DOHH2 (cell line): ENCODE measurements around the gene C16orf96.

Experiments used
- H3F3A ChIP-seq: fragments of 200-600 bp; sonication (generic), shearing (Covaris generic); 2 replicates; pipeline ENCODE4 v1.6.0; 2016; ENCODE audit warnings: antibody characterized with exemption, mild to moderate bottlenecking; ENCODE audit not compliant: control insufficient read depth, insufficient read depth
- H3K27ac ChIP-seq: fragments of 200-600 bp; sonication (generic); 2 replicates; pipeline ENCODE4 v1.5.1; 2014; ENCODE audit warnings: low read depth, mild to moderate bottlenecking, low read length, moderate library complexity
- H3K27me3 ChIP-seq: fragments of 200-600 bp; sonication (generic); 2 replicates; pipeline ENCODE4 v1.6.1; 2014; ENCODE audit warnings: mild to moderate bottlenecking, low read length, mixed read lengths; ENCODE audit not compliant: control insufficient read depth
- H3K36me3 ChIP-seq: fragments of 200-600 bp; sonication (generic); 2 replicates; pipeline ENCODE4 v1.6.1; 2014; ENCODE audit warnings: mild to moderate bottlenecking, low read length, moderate library complexity, mixed read lengths; ENCODE audit not compliant: control insufficient read depth
- H3K4me1 ChIP-seq: fragments of 200-600 bp; sonication (generic); 2 replicates; pipeline ENCODE4 v1.6.1; 2014; ENCODE audit warnings: mild to moderate bottlenecking, low read length, mixed read lengths; ENCODE audit not compliant: control insufficient read depth
- H3K4me2 ChIP-seq: fragments of 200-600 bp; sonication (generic); 2 replicates; pipeline ENCODE4 v1.6.0; 2014; ENCODE audit warnings: mild to moderate bottlenecking, low read length, moderate library complexity
- H3K4me3 ChIP-seq: fragments of 200-600 bp; sonication (generic); 2 replicates; pipeline ENCODE4 v1.5.1; 2014; ENCODE audit warnings: mild to moderate bottlenecking, low read length, mixed read lengths
- H3K79me2 ChIP-seq: fragments of 200-600 bp; sonication (generic); 2 replicates; pipeline ENCODE4 v1.6.1; 2014; ENCODE audit warnings: mild to moderate bottlenecking, low read length, mixed read lengths; ENCODE audit not compliant: control insufficient read depth
- H3K9me2 ChIP-seq: fragments of 200-600 bp; sonication (generic); replicated peaks from 2 replicates; pipeline ENCODE4 v1.6.1; 2014; ENCODE audit warnings: mild to moderate bottlenecking, low read length, mixed read lengths; ENCODE audit not compliant: control insufficient read depth
- H3K9me3 ChIP-seq: fragments of 200-600 bp; sonication (generic); 2 replicates; pipeline ENCODE4 v1.6.1; 2014; ENCODE audit warnings: antibody characterized with exemption, low read length, mixed read lengths; ENCODE audit not compliant: control insufficient read depth, insufficient read depth
- H4K20me1 ChIP-seq: fragments of 200-600 bp; sonication (generic); 2 replicates; pipeline ENCODE4 v1.6.0; 2014; ENCODE audit warnings: low read depth, mild to moderate bottlenecking, antibody characterized with exemption, low read length, moderate library complexity; ENCODE audit not compliant: control insufficient read depth, insufficient read depth
- CTCF ChIP-seq: fragments of 200-600 bp; sonication (generic); IDR thresholded peaks from one replicate; pipeline ENCODE4 v1.5.1; 2014; ENCODE audit warnings: antibody characterized with exemption, mild to moderate bottlenecking, low read depth, low read length; ENCODE audit not compliant: poor library complexity, severe bottlenecking
- EZH2phosphoT487 ChIP-seq: fragments of 200-600 bp; sonication (generic); IDR thresholded peaks from 2 replicates; pipeline ENCODE4 v1.6.1; 2017; ENCODE audit warnings: borderline replicate concordance, mild to moderate bottlenecking, antibody characterized with exemption, low read length, moderate library complexity, mixed read lengths

Gene C16orf96

DNA sequence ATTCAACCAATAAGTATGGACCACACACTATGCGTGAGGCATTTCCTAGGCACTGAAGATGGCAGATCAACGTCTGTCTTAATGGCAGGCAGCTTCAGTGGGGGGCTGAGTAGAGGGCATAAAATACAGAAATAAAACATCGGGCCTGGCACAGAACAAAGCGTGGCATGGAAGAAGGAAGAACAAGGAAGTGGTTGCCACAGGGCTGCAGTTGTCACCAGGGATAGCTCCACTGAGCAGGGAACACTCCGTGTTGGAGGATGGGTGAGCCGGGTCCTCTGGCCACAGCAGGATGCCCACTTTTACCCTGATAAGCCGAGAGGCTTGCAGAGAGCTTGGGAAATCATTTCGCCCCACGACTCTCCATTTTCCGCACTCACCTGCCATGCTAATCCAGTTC lies 23.9 kb upstream of the C16orf96 start:
- H3K4me3 ChIP-seq = no peak overlapping the region
- H4K20me1 ChIP-seq = no peaks in the 10 kb centered on the region
- H3K36me3 ChIP-seq = no peaks in the 10 kb centered on the region
- H3K4me1 ChIP-seq = peaks cover 13% of the 10 kb centered on the region
- no peak overlapping the region for H3K27ac ChIP-seq
- H3K4me2 ChIP-seq = no peak overlapping the region
- TF ChIP-seq CTCF (no peak), EZH2phosphoT487 (no peak)
- H3F3A ChIP-seq = no peaks in the 10 kb centered on the region
- no peaks in the 10 kb centered on the region for H3K9me3 ChIP-seq
- H3K79me2 ChIP-seq = no peaks in the 10 kb centered on the region
- H3K27me3 ChIP-seq = peaks cover 3% of the 10 kb centered on the region; the same call in 1 of the 2 replicates
- H3K9me2 ChIP-seq = no peaks in the 10 kb centered on the region

DNA sequence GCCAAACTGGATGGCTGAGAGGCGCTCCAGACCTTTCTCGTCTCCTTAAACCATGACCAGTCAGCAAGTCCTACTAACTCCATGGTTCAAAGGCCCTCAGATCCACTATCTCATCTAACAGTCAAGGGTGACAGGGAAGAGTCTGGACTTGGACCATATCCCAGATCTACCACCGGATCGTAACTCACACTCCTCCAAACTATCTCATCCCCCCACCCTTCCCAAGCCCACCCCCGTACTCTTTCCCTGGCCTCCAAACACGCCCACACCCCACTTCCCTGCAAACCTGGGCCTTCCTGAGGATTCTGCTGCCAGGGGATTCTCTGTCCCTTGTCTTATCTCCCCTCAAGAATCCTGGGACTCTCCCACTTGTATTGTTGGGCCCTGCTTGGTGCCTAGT lies 22.6 kb upstream of the C16orf96 start:
- H3F3A ChIP-seq = no peaks in the 10 kb centered on the region
- H3K79me2 ChIP-seq = no peaks in the 10 kb centered on the region
- no peaks in the 10 kb centered on the region for H4K20me1 ChIP-seq
- peaks cover 16% of the 10 kb centered on the region for H3K27me3 ChIP-seq
- peaks cover 15% of the 10 kb centered on the region for H3K4me1 ChIP-seq
- TF ChIP-seq CTCF = no peak
- no peak for TF ChIP-seq EZH2phosphoT487
- H3K9me2 ChIP-seq = no peaks in the 10 kb centered on the region
- no peaks in the 10 kb centered on the region for H3K36me3 ChIP-seq
- H3K9me3 ChIP-seq = no peaks in the 10 kb centered on the region
- H3K4me2 ChIP-seq = no peak overlapping the region
- H3K4me3 ChIP-seq = no peak overlapping the region
- H3K27ac ChIP-seq = no peak overlapping the region

GRCh38 chr16:4534151-4534790 lies 21.9 kb upstream of the C16orf96 start:
- Histone ChIP-seq H3K9me3 (peaks cover 6% of the 10 kb centered on the region), H3K4me1 (peaks cover 16% of the 10 kb centered on the region), H3K9me2 (no peaks in the 10 kb centered on the region), H3K79me2 (no peaks in the 10 kb centered on the region), H3F3A (no peaks in the 10 kb centered on the region), H3K36me3 (no peaks in the 10 kb centered on the region), H3K27me3 (peaks cover 23% of the 10 kb centered on the region), H4K20me1 (no peaks in the 10 kb centered on the region), H3K4me2 (no peak overlapping the region), H3K4me3 (no peak overlapping the region), H3K27ac (no peak overlapping the region)
- TF ChIP-seq EZH2phosphoT487 (no peak), CTCF (no peak)
